Transverse colon (tissue), 4 donors: ENCODE results near the gene CTNNBIP1. TPM values are rescaled to one million over a fixed set of nuclear protein-coding genes. Genes with fewer than 3 reads are reported as not detected.
"Not testable (repeated sequence)": the region's sequence is repeated elsewhere in the genome, so short reads cannot be mapped to it uniquely, and the experiment has no call there.

Source experiments
- DNase-seq: peaks from one replicate; pipeline ENCODE4 v3.0.0-alpha.2; 2019
- H3K27ac ChIP-seq, 4 donors: fragments of 200-600 bp; sonication (generic); 2 replicates each; pipeline ENCODE4 v1.5.1; 2016 to 2018; ENCODE audit warnings: inconsistent platforms in 4 of 4
- H3K27me3 ChIP-seq: fragments of 200-600 bp; sonication (generic); 2 replicates; pipeline ENCODE4 v1.5.1; 2017; ENCODE audit warnings: inconsistent platforms
- H3K36me3 ChIP-seq, 4 donors: fragments of 200-600 bp; sonication (generic); 2 replicates each; pipeline ENCODE4 v1.5.1; 2017 to 2019; ENCODE audit warnings: inconsistent platforms in 4 of 4
- H3K4me1 ChIP-seq, 4 donors: fragments of 200-600 bp; sonication (generic); 2 replicates each; pipeline ENCODE4 v1.5.1; 2017 to 2020; ENCODE audit warnings: inconsistent platforms in 4 of 4
- H3K4me3 ChIP-seq, 4 donors: fragments of 200-600 bp; sonication (generic); 1 replicate in 1 of 4; 2 replicates in 3 of 4; pipeline versions ENCODE4 v1.5.1 to v1.6.1; 2017 to 2019; ENCODE audit warnings: inconsistent platforms in 4 of 4
- H3K9me3 ChIP-seq, 2 donors: fragments of 200-600 bp; sonication (generic); 2 replicates each; pipeline ENCODE4 v1.5.1; 2017 to 2019; ENCODE audit warnings: inconsistent platforms in 2 of 2
- CTCF ChIP-seq, 5 experiments: fragments of 200-600 bp in 3 of 5; fragments of 450-650 bp in 2 of 5; sonication (generic) in 3 of 5; IDR thresholded peaks; 1 replicate in 2 of 5; 2 replicates in 3 of 5; pipeline ENCODE4 v1.5.1; 2016 to 2017; ENCODE audit warnings: antibody characterized with exemption in 5 of 5, inconsistent platforms in 3 of 5, mild to moderate bottlenecking in 2 of 5, moderate library complexity in 1 of 5
- EP300 ChIP-seq: sonication (generic); formaldehyde crosslinking; IDR thresholded peaks from one replicate; pipeline ENCODE4 v1.6.1; 2017; ENCODE audit warnings: antibody characterized with exemption, low read depth
- POLR2A ChIP-seq: fragments of 450-650 bp; IDR thresholded peaks from one replicate; pipeline ENCODE4 v1.6.1; 2016; ENCODE audit warnings: antibody characterized with exemption, mild to moderate bottlenecking, moderate library complexity
- POLR2AphosphoS5 ChIP-seq, 3 donors: sonication (generic); formaldehyde crosslinking; IDR thresholded peaks; one replicate each; pipeline ENCODE4 v1.6.1; 2016; ENCODE audit warnings: antibody characterized with exemption in 3 of 3
- WGBS, 2 donors: methylation state at CpG; one replicate each; pipeline ENCODE4 v1.1.5; 2018; ENCODE audit warnings: low coverage in 1 of 2; 5-methylcytosine and 5-hydroxymethylcytosine counted together
- in situ Hi-C, 4 donors: fragments of 200-750 bp; cut with MboI; loops; one replicate each; pipeline versions ENCODE4 v1.15.0 to v1.15.1; 2017; ENCODE audit warnings: low sequenced_read_pairs in 3 of 4, low pct_ligation_motif_present in 1 of 4, low pct_unique_long_range_greater_than_20kb in 1 of 4
- intact Hi-C: fragments of 100-400 bp; cut with DNase I; formaldehyde crosslinking; loops from one replicate; pipeline ENCODE4 v1.15.1; 2023; ENCODE audit warnings: low total_unique reads
- total RNA-seq, 4 donors: library from RNA; depleted of rRNA; stranded (reverse); fragments of >200 nt; gene quantifications; one replicate each; pipeline ENCODE4 v1.1.0, GENCODE V29; 2016

The CTNNBIP1 gene
- total RNA-seq, 4 donors from 2014 or later: 7.9 to 24.4 (median 15.7) TPM

- DNase-seq: no peak
- WGBS, 2 donors: 54 to 56% methylated on average over 4 to 6 of the region's 6 CpGs
- no peaks in the 10 kb centered on the region for H3K27me3 ChIP-seq
- no peak overlapping the region for H3K27ac ChIP-seq
- H3K4me1 ChIP-seq: peaks cover 24 to 76% (median 37%) of the 10 kb centered on the region in 4 donors
- no peak overlapping the region for H3K4me3 ChIP-seq
- H3K36me3 ChIP-seq: no peaks in the 10 kb centered on the region
- in situ Hi-C loops (no loop called here), intact Hi-C loops (no loop called here)
- no peaks in the 10 kb centered on the region for H3K9me3 ChIP-seq
- TF ChIP-seq POLR2A (no peak), CTCF (IDR thresholded peaks at IDR 0.05) (no peak), EP300 (no peak), POLR2AphosphoS5 (IDR thresholded peaks at IDR 0.05) (no peak)
Observed at GRCh38 chr1:9811239-9811966, 98.7 kb downstream of the CTNNBIP1 start.

GRCh38 chr1:9809100-9809510, 101.0 kb downstream of the CTNNBIP1 start:
- Histone ChIP-seq H3K4me3 (no peak overlapping the region), H3K4me1 (peaks cover 16 to 74% (median 28%) of the 10 kb centered on the region in 4 donors), H3K27ac (no peak overlapping the region), H3K36me3 (no peaks in the 10 kb centered on the region), H3K9me3 (no peaks in the 10 kb centered on the region), H3K27me3 (no peaks in the 10 kb centered on the region)
- no peak for TF ChIP-seq CTCF (IDR thresholded peaks at IDR 0.05)
- no peak for TF ChIP-seq POLR2A
- TF ChIP-seq POLR2AphosphoS5 (IDR thresholded peaks at IDR 0.05): no peak
- no peak for TF ChIP-seq EP300
- 46 to 75% methylated on average over 2 to 8 of the region's 8 CpGs for WGBS, 2 donors
- intact Hi-C loops (no loop called here), in situ Hi-C loops (no loop called here)
- DNase-seq: no peak

- peaks cover 16 to 74% (median 31%) of the 10 kb centered on the region in 4 donors for H3K4me1 ChIP-seq
- no peaks in the 10 kb centered on the region for H3K27me3 ChIP-seq
- intact Hi-C loops (no loop called here), in situ Hi-C loops (no loop called here)
- H3K27ac ChIP-seq: no peak overlapping the region
- TF ChIP-seq CTCF (IDR thresholded peaks at IDR 0.05): no peak
- no peak for TF ChIP-seq POLR2AphosphoS5 (IDR thresholded peaks at IDR 0.05)
- TF ChIP-seq EP300: no peak
- no peak for TF ChIP-seq POLR2A
- no peak for DNase-seq
- H3K9me3 ChIP-seq: no peaks in the 10 kb centered on the region
- 72% methylated on average over 8 of the region's 8 CpGs; no CpG with 5 or more reads in 1 of the 2 donors for WGBS, 2 donors
- H3K4me3 ChIP-seq: no peak overlapping the region
- H3K36me3 ChIP-seq: no peaks in the 10 kb centered on the region
Observed at GRCh38 chr1:9808459-9808858, 101.6 kb downstream of the CTNNBIP1 start.

GRCh38 chr1:9807541-9807940, 102.5 kb downstream of the CTNNBIP1 start:
- H3K27me3 ChIP-seq: no peaks in the 10 kb centered on the region
- H3K9me3 ChIP-seq: no peaks in the 10 kb centered on the region
- no peak for DNase-seq
- H3K36me3 ChIP-seq: no peaks in the 10 kb centered on the region
- peaks cover 16 to 76% (median 40%) of the 10 kb centered on the region in 4 donors for H3K4me1 ChIP-seq
- intact Hi-C loops (no loop called here), in situ Hi-C loops (no loop called here)
- H3K4me3 ChIP-seq: no peak overlapping the region
- no peak overlapping the region for H3K27ac ChIP-seq
- 76 to 78% methylated on average over 8 to 12 of the region's 12 CpGs for WGBS, 2 donors
- TF ChIP-seq POLR2AphosphoS5 (IDR thresholded peaks at IDR 0.05): no peak
- no peak for TF ChIP-seq POLR2A
- TF ChIP-seq EP300: no peak
- TF ChIP-seq CTCF (IDR thresholded peaks at IDR 0.05): no peak

GRCh38 chr1:9805972-9806371, 104.1 kb downstream of the CTNNBIP1 start:
- H3K4me1 ChIP-seq: peaks cover 12 to 65% (median 29%) of the 10 kb centered on the region in 4 donors
- H3K9me3 ChIP-seq, H3K4me3 ChIP-seq, H3K36me3 ChIP-seq, intact Hi-C loops, in situ Hi-C loops, H3K27me3 ChIP-seq: not testable (repeated sequence)
- WGBS, 2 donors: 83 to 89% methylated on average over 3 to 5 of the region's 5 CpGs
- peak; percentile 1 for DNase-seq
- peak overlapping the region in 3 of 4 donors; percentile 9 to 83 (median 73) for H3K27ac ChIP-seq
